Measurements from ENCODE around the gene ITSN1. TPM values are rescaled to one million over a fixed set of nuclear protein-coding genes. Genes with fewer than 3 reads are reported as not detected.

The ITSN1 gene
- total and polyA plus RNA-seq, 2 of the 13 experiments (the other 11 are each of a cell fraction or from before 2014, with no cell fraction given), result 26.1 to 33.8 TPM

GRCh38 chr21:33643658-33644311 is 1.5 kb downstream of the ITSN1 start (continued):
- TF ChIP-seq PBX2 (CRISPR knock-in tag; IDR thresholded peaks at IDR 0.05) (no peak), KAT7 (CRISPR knock-in tag; IDR thresholded peaks at IDR 0.05; ENCODE audit: borderline replicate concordance) (no peak), ZNF558 (CRISPR knock-in tag; IDR thresholded peaks at IDR 0.05; ENCODE audit: borderline replicate concordance) (no peak), FOXA1 (IDR thresholded peaks at IDR 0.05) (no peak), FOXA1 (CRISPR knock-in tag; IDR thresholded peaks at IDR 0.05) (no peak), KMT2B (CRISPR knock-in tag; IDR thresholded peaks at IDR 0.05) (0 out of 2 replicates have a peak, but pooled peaks have one; percentile 5)

- intact Hi-C loops (cut with micrococcal nuclease; ENCODE audit: unreplicated experiment), result loop anchor here (10.0 kb wide), 1 partner anchor 120 kb away; no protein-coding TSS in a partner anchor
- Histone ChIP-seq H3K27ac (ENCODE audit: extremely low read length, insufficient read depth, low read length) (peak overlapping the region; percentile 60), H3K27me3 (ENCODE audit: control insufficient read depth in 1 of 2, insufficient read depth in 2 of 2, low read length in 2 of 2) (no peaks in the 10 kb centered on the region; a peak in 1 of 5 replicates), H4K20me1 (ENCODE audit: insufficient read depth, low read length) (no peaks in the 10 kb centered on the region), H3K36me3 (replicated peaks in 1 of 2; ENCODE audit: control insufficient read depth in 1 of 2, insufficient read depth in 2 of 2, low read length in 2 of 2) (no peaks in the 10 kb centered on the region), H3K9me3 (ENCODE audit: low read length) (no peaks in the 10 kb centered on the region), H3K9ac (ENCODE audit: insufficient read depth, low read depth, low read length) (peak overlapping the region; percentile 76), H3K79me2 (ENCODE audit: insufficient read depth, low read length) (peaks cover 75% of the 10 kb centered on the region), H3K4me1 (ENCODE audit: insufficient read depth, low read length) (peaks cover 42% of the 10 kb centered on the region), H2AFZ (ENCODE audit: low read length) (no peak overlapping the region), H3K4me2 (ENCODE audit: low read depth, low read length) (peak overlapping the region; percentile 65), H3K4me3 (replicated peaks in 1 of 3; ENCODE audit: insufficient read depth in 1 of 3, low read depth in 2 of 3, low read length in 3 of 3) (peak overlapping the region; percentile 81 to 95 (median 85))
- ATAC-seq, result no peak
- peak; percentile 79 for DNase-seq (ENCODE audit: low spot score)
- FAIRE-seq, result no peak
- no TSS peak for BruUV-seq (replicated peaks)
- CTCF ChIA-PET (ENCODE audit: low intra/inter-chr PET ratio, low total read pairs), result no interaction called here
- POLR2A ChIA-PET, result interaction anchor here (0.7 to 1.2 kb wide), 4 partner anchors 41 to 250 kb away, joined by 3 read pairs; partner anchors contain the start of gene SON
- WGBS (ENCODE audit: low lambda C conversion rate), result 21% methylated on average over 11 of the region's 11 CpGs
- in situ Hi-C loops (cut with HindIII; ENCODE audit: extremely low pct_ligation_motif_present, low pct_unique_long_range_greater_than_20kb), result no loop called here
- 0 out of 2 replicates have a peak, but pooled peaks have one; percentile 16 for TF ChIP-seq KAT8 (CRISPR knock-in tag; IDR thresholded peaks at IDR 0.05)
- TF ChIP-seq EP300 (IDR thresholded peaks at IDR 0.05; ENCODE audit: low read depth in 2 of 2, low read length in 2 of 2), result peak in 1 of 2 experiments; percentile 41; a peak in 1 of 4 replicates
- no peak for TF ChIP-seq EP300 (CRISPR knock-in tag; IDR thresholded peaks at IDR 0.05; ENCODE audit: borderline replicate concordance)
- no peak for TF ChIP-seq ZNF280D (CRISPR knock-in tag; IDR thresholded peaks at IDR 0.05)
- TF ChIP-seq NCOR1 (IDR thresholded peaks at IDR 0.05; ENCODE audit: borderline replicate concordance, low read length), result peak; percentile 80; the same call in 1 of the 2 replicates
- peak; percentile 74 for TF ChIP-seq HNF4A (CRISPR knock-in tag; IDR thresholded peaks at IDR 0.05)
- TF ChIP-seq ZNF879 (CRISPR knock-in tag; IDR thresholded peaks at IDR 0.05), result no peak
- TF ChIP-seq CEBPG (CRISPR knock-in tag; IDR thresholded peaks at IDR 0.05), result peak; percentile 67
- TF ChIP-seq NR2F6 (IDR thresholded peaks at IDR 0.05), result 0 out of 2 replicates have a peak, but pooled peaks have one; percentile 15
- TF ChIP-seq NR2F6 (CRISPR knock-in tag; IDR thresholded peaks at IDR 0.05), result no peak
- TF ChIP-seq NFE2L1 (CRISPR knock-in tag; IDR thresholded peaks at IDR 0.05; ENCODE audit: borderline replicate concordance), result no peak
- peak; percentile 39; the same call in 1 of the 2 replicates for TF ChIP-seq HNF4G (IDR thresholded peaks at IDR 0.05; ENCODE audit: borderline replicate concordance, low read depth, low read length)
- no peak for TF ChIP-seq HNF4G (CRISPR knock-in tag; IDR thresholded peaks at IDR 0.05; ENCODE audit: borderline replicate concordance, low read depth)
These were observed 2.2 kb downstream of the ITSN1 start for GRCh38 chr21:33644383-33645074.
